HG02571 (cell line): Measurements from ENCODE around the gene TDRD7.

Experiments used
- ATAC-seq: cut with Tn5 transposase; IDR thresholded peaks from one replicate; pipeline ENCODE4 v1.9.1; 2021; ENCODE audit warnings: mild to moderate bottlenecking, moderate library complexity; ENCODE audit not compliant: unreplicated experiment

The TDRD7 gene

DNA sequence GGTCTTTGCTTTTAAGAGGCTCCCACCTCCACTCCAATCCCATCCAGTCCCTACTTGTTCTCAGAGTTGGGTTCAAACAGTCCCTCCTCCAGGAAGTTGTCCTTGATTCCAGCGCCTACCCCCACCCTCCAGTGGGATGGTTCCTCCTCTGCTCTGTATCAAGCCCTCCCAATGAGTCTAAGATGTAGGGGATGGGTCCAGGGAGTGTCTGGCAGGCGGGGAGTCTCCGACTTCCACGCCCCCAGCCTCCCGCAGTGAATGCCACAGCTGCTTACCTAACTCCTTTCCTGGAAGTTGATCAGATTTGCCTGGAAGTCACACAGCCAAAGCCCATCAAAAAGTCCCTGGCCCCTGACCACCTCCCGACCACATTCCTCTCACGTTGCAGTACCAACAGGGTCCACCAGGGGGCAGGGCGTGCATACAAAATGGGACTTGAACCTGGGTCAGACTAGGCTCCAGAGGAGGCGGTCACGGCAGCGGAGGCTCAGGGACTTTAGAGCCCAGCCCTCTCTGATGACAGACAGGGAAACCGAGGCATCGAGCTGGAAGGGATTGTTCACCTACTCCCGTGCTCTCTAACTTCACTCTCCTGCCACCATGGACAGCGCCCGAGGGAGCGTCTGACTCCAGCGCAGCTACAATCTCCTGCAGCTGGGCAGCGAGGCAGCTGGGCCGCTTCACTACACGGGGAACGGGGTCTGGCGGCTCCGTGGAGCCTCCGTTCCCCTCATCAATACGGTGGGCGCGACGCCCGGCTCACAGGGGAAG lies 25.0 kb upstream of the TDRD7 start:
- ATAC-seq = no peak

DNA sequence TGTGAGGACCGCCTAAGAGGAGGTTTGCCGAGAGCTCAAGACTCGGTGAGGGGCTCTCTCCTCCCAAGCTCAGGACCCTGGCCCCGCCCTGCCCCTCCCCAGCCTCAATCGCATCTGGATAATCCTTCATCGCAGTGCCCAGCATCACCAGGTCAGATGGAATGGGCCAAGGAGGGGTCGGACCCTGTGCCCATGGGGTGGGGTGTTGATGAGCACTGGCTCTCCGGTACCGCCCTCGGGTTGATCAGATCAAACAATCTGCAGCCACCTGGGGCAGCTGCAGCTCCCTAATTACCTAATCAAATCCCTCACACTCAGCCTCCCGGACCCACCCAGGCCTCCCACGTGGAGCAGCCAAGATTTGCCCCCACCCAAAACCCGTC lies 24.4 kb upstream of the TDRD7 start:
- no peak for ATAC-seq

DNA sequence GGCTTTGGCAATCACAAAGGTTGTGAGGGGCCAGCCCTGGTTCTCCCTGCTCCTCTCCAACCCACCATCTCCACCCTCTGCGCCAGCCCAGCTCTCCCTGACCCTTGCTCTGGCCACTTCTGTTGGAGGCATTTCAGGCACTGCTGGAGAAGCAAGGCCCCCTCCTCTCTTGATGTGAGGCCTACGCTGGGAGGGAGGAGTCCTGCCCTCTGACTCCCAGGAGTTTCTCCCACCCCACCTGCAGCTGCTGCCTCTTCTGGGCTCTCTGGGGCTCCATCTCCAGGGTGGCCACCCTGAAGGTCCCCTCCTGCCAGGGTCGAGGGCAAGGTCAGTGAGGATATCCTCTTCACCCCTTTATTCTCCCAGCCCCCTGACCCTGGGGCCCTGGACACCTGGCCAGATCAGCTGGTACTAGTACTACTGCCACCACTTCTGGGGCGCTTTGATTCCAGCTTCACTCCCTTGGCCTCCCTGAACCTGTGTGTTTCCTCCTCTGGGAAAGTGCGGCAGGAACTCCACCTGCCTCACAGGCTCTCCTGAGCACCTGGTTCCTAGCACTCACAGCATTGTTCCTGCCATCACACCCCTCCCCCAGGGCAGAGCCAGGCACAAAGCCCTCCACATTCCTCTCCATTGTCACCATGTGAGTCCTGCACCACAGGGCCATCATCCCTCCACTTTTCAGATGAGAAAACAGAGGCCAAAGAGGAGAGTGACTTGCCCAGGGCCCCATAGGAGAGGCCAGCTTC lies 23.8 kb upstream of the TDRD7 start:
- no peak for ATAC-seq

DNA sequence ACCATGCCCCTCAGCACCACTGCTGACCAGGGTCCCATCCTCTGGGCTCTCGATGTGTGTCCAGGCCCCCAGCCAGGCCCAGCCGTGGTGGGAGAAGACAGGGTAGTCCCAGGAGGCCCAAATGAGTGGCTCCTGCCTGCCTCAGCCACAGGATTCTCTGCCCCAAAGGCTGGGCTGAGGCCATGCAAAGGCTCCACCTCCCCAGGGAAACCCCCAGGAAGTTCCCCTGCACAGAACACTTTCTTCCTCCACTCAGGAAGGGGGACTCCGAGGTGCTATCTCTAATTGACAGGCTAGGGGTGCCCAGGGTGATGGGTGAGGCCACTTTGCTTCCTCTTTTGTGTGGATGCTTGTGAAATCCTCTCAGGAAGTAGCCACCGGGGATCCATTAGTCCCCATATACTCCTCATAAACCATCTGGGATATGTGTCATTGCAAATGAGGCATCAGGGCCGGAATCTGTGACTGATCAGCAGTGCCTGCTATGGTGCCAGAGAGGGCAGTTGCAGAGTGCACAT lies 23.1 kb upstream of the TDRD7 start:
- ATAC-seq = peak; percentile 69

GRCh38 chr9:97389249-97389648 lies 22.6 kb upstream of the TDRD7 start:
- no peak for ATAC-seq

GRCh38 chr9:97390791-97391406 lies 21.0 kb upstream of the TDRD7 start:
- ATAC-seq = no peak

DNA sequence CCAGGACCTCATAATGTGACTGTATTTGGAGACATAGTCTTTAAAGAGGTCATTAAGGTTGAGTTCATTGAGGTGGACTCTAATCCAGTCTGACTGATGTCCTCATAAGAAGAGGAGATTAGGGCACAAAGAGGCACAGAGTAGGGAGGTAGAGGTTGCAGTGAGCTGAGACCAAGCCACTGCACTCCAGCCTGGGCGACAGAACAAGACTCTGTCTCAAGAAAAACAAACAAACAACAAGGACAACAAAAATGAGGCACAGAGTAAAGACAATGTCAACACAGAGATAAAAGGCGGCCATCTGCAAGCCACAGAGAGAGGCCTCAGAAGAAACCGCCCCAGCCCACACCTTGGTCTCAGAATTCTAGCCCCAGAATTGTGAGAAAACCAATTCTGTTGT lies 17.0 kb upstream of the TDRD7 start:
- ATAC-seq = no peak

DNA sequence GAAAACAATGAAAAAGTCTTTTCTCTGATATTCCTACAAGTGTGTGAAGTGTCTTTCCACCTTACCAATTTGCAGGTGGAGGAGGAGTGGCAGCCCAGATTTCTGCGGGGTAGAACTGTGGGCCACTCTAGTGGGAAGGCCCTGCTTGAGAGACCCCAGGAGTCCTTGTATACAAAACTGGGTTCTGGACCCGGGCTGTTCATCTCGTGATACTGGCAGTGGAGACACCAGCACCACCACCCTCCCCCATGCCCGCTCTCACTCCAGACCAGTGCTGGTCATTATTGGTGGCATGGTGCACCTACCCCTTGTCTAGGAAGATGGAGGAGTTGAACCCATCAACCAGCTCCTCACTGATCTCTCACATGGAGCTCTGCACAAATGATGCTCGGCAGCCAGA lies 16.2 kb upstream of the TDRD7 start:
- ATAC-seq = no peak

- ATAC-seq = no peak
These were observed 15.6 kb upstream of the TDRD7 start for GRCh38 chr9:97396256-97396655.

- no peak for ATAC-seq
These were observed 14.7 kb upstream of the TDRD7 start for GRCh38 chr9:97397220-97397619.

- peak; percentile 47 for ATAC-seq
These were observed 12.7 kb upstream of the TDRD7 start for GRCh38 chr9:97398999-97399758.

DNA sequence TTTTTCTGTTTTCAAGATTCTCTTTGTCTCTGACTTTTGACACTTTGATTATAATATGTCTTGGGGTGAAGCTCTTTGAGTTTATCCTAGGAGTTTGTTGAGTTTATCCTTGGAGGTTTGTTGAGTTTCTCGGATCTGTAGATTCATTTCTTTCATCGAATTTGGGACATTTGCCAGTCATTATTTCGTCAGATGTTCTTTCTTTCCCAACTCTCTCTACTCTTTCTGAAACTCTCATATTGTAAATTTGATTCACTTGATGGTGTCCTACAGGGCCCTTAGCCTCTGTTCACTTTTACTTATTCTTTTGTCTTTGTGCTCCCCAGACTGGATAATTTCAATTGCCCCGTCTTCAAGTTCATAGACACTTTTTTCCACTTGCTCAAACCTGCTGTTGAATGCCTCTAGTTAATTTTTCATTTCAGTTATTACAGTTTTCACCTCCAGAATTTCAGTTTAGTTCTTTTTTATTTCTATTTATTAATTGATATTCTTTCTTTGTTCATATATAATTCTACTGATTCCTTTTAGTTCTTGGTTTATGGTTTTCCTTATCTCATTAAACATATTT lies 8.1 kb upstream of the TDRD7 start:
- ATAC-seq = no peak

- ATAC-seq = no peak
These were observed 6.3 kb upstream of the TDRD7 start for GRCh38 chr9:97405551-97405950.

- no peak for ATAC-seq
These were observed 5.2 kb upstream of the TDRD7 start for GRCh38 chr9:97406620-97407177.

- ATAC-seq = no peak
These were observed 3.3 kb upstream of the TDRD7 start for GRCh38 chr9:97408562-97408961.

DNA sequence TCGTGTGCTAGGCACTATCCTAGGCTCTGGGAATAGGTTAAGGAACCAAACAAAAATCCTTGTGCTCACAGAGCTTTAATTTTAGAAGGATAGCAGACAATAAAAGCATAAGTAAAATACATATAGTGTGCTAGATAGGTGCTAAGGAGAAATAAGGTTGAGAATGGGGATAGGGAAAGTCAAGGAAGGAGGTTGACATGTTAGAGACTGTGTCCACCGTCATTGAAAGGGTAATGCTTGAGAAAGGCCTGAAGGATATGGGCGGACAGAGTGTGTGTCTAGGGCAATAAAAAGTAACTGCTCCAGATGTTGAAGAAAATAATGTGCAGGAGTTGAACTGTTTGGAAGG lies 482 bp upstream of the TDRD7 start:
- ATAC-seq = no peak

DNA sequence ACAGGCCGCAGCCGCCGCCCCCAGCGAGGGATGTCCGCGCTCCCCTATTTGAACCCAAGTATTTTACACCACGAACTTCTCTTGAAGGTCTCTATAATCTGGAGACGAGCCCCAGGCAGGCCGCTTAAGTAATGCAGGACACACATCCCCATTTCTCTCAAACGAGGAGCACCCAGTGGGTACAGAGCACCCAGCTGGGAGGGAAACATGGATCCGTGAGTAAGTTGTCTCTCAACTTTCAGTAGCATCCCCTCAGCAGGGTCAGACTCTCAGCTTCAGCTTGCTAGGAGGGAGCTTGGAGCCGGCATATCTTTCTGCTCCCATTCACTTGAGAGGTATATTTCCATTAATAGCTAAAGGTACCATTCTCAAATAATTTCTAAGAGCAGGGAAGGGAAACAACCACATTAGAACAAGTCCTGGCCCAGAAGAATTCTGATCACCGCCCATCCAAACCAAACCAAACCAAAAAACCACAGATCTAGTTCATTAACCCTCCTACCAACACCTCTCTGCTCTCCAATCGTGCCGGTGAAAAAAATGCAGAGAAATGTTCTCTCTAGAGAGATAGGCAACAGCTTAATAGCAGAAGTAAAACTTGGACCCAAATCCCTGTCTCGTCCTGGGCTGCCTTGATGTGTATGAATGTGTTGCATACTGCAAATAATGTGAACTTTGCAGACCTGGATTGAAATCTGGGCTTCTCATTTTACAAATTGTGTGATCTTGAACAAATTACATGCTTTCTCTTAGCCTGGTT lies 910 bp downstream of the TDRD7 start:
- peak; percentile 8 for ATAC-seq

- ATAC-seq = no peak
These were observed 1.6 kb downstream of the TDRD7 start for GRCh38 chr9:97413462-97413861.

DNA sequence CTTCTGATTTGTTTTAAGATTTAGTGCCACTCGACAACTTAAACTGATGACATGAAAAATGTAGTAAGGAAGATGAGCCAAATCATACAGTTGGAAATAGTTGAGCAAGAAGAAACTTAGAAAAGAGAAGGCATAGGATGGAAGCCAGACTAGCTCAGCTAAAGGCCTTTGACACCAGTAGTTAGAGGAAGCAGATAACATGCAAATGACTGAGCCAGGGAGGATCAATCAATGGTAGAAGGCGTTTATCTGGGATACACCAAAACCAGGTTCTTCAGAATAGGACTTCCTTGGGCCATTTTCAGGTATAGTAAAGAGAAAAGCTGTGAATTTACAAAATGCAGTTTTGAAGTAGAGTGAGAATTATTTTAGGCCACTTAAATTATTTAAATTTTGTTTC lies 3.2 kb downstream of the TDRD7 start:
- ATAC-seq = no peak

DNA sequence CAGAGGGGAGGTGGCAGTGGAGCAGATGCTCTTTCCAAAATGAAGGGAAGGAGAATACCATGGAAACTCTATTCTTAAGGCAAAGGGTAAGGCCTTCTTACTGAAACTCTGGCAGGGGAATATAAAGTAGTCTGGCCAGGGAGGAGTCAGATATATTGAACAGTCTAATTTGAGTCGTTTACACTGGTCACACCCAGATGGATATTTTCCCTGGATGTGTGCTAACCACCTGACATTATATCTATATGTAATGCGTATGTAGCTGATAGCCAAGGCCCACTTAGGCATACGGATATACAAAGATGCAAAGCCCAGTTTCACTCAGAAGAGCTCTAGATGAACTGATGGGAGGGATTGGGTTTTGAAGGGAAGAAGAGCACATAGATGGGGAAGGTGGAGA lies 7.0 kb downstream of the TDRD7 start:
- ATAC-seq = no peak
